H1 (cell line): ENCODE data around the gene LRBA. TPM values are rescaled to one million over a fixed set of nuclear protein-coding genes. Genes with fewer than 3 reads are reported as not detected.

Experiments
- CEBPB ChIP-seq: IDR thresholded peaks from 2 replicates; pipeline ENCODE4 v1.6.1; 2012; ENCODE audit warnings: low read depth, low read length
- JUN ChIP-seq: IDR thresholded peaks from 2 replicates; pipeline ENCODE4 v1.6.1; 2011; ENCODE audit warnings: low read depth, mild to moderate bottlenecking, improper control_type of control experiment, low read length
- TEAD4 ChIP-seq: IDR thresholded peaks from 2 replicates; pipeline ENCODE4 v1.6.1; 2012; ENCODE audit warnings: low read depth, low read length, inconsistent platforms, mixed read lengths
- YY1 ChIP-seq: IDR thresholded peaks from 2 replicates; pipeline ENCODE4 v1.6.1; 2011; ENCODE audit warnings: low read depth, mild to moderate bottlenecking, low read length
- polyA plus RNA-seq, 7 experiments: library from polyadenylated mRNA; depleted of rRNA in 3 of 7; stranded (reverse) in 5 of 7; unstranded in 2 of 7; fragments of >200 nt in 5 of 7; fragments of 200-250 nt in 2 of 7; gene quantifications; 1 replicate in 5 of 7; 2 replicates in 1 of 7; 4 replicates in 1 of 7; pipeline versions ENCODE4 v1.2.1 to v1.2.3, GENCODE V29; 2011 to 2013; ENCODE audit warnings: missing spikeins in 2 of 7, mixed read lengths in 2 of 7
- total RNA-seq: library from RNA; stranded (reverse); fragmentation: NEBNext Ultra II Directional; extraction: Animal tissue kit (Norgen Biotek cat#: 25700); gene quantifications from 2 replicates; pipeline ENCODE4 v1.2.1, GENCODE V29; 2021

Gene LRBA
- total and polyA plus RNA-seq, 2 of the 8 experiments (the other 6 are each of a cell fraction or from before 2014, with no cell fraction given), result 54.6 to 83.2 TPM

GRCh38 chr4:150888625-150889024 is 126.5 kb downstream of the LRBA start (continued):
- TF ChIP-seq JUN, result no peak
- TF ChIP-seq CEBPB, result no peak
- TF ChIP-seq TEAD4, result no peak
- TF ChIP-seq YY1, result no peak
- TF ChIP-seq, all 59 proteins: peak for 0
